HepG2 (cell line): ENCODE measurements around the gene KANK3. TPM values are rescaled to one million over a fixed set of nuclear protein-coding genes. Genes with fewer than 3 reads are reported as not detected.
A peak's percentile ranks its signal among the peaks of the same experiment; 100 is the strongest.

ENCODE experiments used
- ESRRA ChIP-seq: sonication (generic); formaldehyde crosslinking; IDR thresholded peaks from 2 replicates; pipeline ENCODE4 v1.5.1; 2020; ENCODE audit warnings: mild to moderate bottlenecking, low read depth, missing genetic modification reagents
- MTERF4 ChIP-seq: sonication (generic); formaldehyde crosslinking; IDR thresholded peaks from 2 replicates; pipeline ENCODE4 v1.8.0; 2023; ENCODE audit warnings: mild to moderate bottlenecking, missing genetic modification reagents
- MYC ChIP-seq: sonication (generic); formaldehyde crosslinking; IDR thresholded peaks from 2 replicates; pipeline ENCODE4 v1.9.0; 2021; ENCODE audit warnings: missing genetic modification reagents, borderline replicate concordance
- NFAT5 ChIP-seq: sonication (generic); formaldehyde crosslinking; IDR thresholded peaks from 2 replicates; pipeline ENCODE4 v1.4.0; 2020; ENCODE audit warnings: missing genetic modification reagents
- RELA ChIP-seq: sonication (generic); formaldehyde crosslinking; IDR thresholded peaks from 2 replicates; pipeline ENCODE4 v1.4.0; 2020; ENCODE audit warnings: missing genetic modification reagents
- TSC22D2 ChIP-seq: sonication (generic); formaldehyde crosslinking; IDR thresholded peaks from 2 replicates; pipeline ENCODE4 v1.5.1; 2020; ENCODE audit warnings: missing genetic modification reagents, mild to moderate bottlenecking, borderline replicate concordance
- ZNF143 ChIP-seq: sonication (generic); formaldehyde crosslinking; IDR thresholded peaks from 2 replicates; pipeline ENCODE4 v1.4.0; 2020; ENCODE audit warnings: missing genetic modification reagents
- ZNF256 ChIP-seq: sonication (generic); formaldehyde crosslinking; conservative IDR thresholded peaks from 2 replicates; pipeline ENCODE4 v1.4.0; 2020; ENCODE audit warnings: missing genetic modification reagents
- polyA plus RNA-seq, 8 experiments: library from polyadenylated mRNA; depleted of rRNA in 3 of 8; stranded (reverse) in 7 of 8; unstranded in 1 of 8; fragments of >200 nt; fragmentation: Illumina TruSeq in 4 of 8; extraction: Trizol in 4 of 8; gene quantifications; 2 replicates each; pipeline versions ENCODE4 v1.2.1 to v1.2.3, GENCODE V29; 2011 to 2016; ENCODE audit warnings: low read depth in 4 of 8, missing spikeins in 1 of 8, mixed read lengths in 1 of 8; ENCODE audit not compliant: insufficient read depth in 1 of 8
- total RNA-seq, 5 experiments: library from RNA; depleted of rRNA; stranded (reverse); fragments of >200 nt; fragmentation: Illumina TruSeq; extraction: Trizol; gene quantifications; 2 replicates each; pipeline ENCODE4 v1.2.3, GENCODE V29; 2016; ENCODE audit warnings: low read depth in 1 of 5
- TF ChIP-seq, protein P1 (sequence below): conservative IDR thresholded peaks from 2 replicates; pipeline ENCODE4 v1.6.1; 2018; ENCODE audit warnings: missing genetic modification reagents
- TF ChIP-seq, protein P2 (sequence below): sonication (generic); formaldehyde crosslinking; IDR thresholded peaks from 2 replicates; pipeline ENCODE4 v1.8.0; 2022; ENCODE audit warnings: mild to moderate bottlenecking, missing genetic modification reagents
- TF ChIP-seq, protein P3 (sequence below): sonication (generic); formaldehyde crosslinking; IDR thresholded peaks from 2 replicates; pipeline ENCODE4 v1.8.1; 2023; ENCODE audit warnings: mild to moderate bottlenecking, missing genetic modification reagents
- TF ChIP-seq, protein P4 (sequence below): sonication (generic); formaldehyde crosslinking; IDR thresholded peaks from 2 replicates; pipeline ENCODE4 v1.4.0; 2020; ENCODE audit warnings: mild to moderate bottlenecking, missing genetic modification reagents
- TF ChIP-seq, protein P5 (sequence below): sonication (generic); formaldehyde crosslinking; IDR thresholded peaks from 2 replicates; pipeline ENCODE4 v1.5.0; 2020; ENCODE audit warnings: missing genetic modification reagents

The KANK3 gene
- total and polyA plus RNA-seq, 2 of the 13 experiments (the other 11 are each of a cell fraction or from before 2014, with no cell fraction given) = 0.15 to 0.20 TPM

DNA sequence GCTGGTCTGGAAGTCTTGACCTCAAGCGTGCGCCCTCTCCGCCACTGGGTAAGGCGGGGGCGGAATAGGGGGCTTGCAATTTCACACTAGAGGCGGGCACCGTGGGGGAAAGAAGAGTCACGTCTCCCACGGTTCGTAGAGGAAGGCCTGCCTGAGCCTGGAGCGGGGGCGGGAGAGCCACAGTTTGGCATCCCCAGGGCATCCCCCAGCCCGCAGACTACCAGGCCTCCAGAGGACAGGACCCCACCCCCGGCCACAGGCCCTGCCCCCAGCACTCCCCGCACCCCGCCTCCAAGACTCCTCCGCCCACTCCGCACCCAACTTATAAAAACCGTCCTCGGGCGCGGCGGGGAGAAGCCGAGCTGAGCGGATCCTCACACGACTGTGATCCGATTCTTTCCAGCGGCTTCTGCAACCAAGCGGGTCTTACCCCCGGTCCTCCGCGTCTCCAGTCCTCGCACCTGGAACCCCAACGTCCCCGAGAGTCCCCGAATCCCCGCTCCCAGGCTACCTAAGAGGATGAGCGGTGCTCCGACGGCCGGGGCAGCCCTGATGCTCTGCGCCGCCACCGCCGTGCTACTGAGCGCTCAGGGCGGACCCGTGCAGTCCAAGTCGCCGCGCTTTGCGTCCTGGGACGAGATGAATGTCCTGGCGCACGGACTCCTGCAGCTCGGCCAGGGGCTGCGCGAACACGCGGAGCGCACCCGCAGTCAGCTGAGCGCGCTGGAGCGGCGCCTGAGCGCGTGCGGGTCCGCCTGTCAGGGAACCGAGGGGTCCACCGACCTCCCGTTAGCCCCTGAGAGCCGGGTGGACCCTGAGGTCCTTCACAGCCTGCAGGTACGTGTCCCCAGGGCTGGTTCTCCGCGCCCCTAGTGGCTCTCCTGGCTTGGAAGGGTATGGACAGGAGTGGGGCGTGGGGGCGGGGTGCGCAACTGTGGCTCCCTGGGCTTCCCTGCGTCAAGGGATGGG is 21.0 kb upstream of the KANK3 start, which contains the start of gene ANGPTL4 (continued):
- TF ChIP-seq, protein P1, sequence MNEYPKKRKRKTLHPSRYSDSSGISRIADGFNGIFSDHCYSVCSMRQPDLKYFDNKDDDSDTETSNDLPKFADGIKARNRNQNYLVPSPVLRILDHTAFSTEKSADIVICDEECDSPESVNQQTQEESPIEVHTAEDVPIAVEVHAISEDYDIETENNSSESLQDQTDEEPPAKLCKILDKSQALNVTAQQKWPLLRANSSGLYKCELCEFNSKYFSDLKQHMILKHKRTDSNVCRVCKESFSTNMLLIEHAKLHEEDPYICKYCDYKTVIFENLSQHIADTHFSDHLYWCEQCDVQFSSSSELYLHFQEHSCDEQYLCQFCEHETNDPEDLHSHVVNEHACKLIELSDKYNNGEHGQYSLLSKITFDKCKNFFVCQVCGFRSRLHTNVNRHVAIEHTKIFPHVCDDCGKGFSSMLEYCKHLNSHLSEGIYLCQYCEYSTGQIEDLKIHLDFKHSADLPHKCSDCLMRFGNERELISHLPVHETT (CRISPR knock-in tag) = no peak
- TF ChIP-seq ZNF143 (CRISPR knock-in tag) (no peak), RELA (CRISPR knock-in tag) (no peak), NFAT5 (CRISPR knock-in tag) (no peak), MYC (CRISPR knock-in tag) (peak; percentile 23; the same call in 1 of the 2 replicates), ZNF256 (CRISPR knock-in tag) (no peak), MTERF4 (CRISPR knock-in tag) (0 out of 2 replicates have a peak, but pooled peaks have one; percentile 40), ESRRA (CRISPR knock-in tag) (no peak), TSC22D2 (CRISPR knock-in tag) (peak; percentile 44; the same call in 1 of the 2 replicates)
- TF ChIP-seq, protein P2, sequence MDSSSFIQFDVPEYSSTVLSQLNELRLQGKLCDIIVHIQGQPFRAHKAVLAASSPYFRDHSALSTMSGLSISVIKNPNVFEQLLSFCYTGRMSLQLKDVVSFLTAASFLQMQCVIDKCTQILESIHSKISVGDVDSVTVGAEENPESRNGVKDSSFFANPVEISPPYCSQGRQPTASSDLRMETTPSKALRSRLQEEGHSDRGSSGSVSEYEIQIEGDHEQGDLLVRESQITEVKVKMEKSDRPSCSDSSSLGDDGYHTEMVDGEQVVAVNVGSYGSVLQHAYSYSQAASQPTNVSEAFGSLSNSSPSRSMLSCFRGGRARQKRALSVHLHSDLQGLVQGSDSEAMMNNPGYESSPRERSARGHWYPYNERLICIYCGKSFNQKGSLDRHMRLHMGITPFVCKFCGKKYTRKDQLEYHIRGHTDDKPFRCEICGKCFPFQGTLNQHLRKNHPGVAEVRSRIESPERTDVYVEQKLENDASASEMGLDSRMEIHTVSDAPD (CRISPR knock-in tag) = no peak
- TF ChIP-seq, protein P3, sequence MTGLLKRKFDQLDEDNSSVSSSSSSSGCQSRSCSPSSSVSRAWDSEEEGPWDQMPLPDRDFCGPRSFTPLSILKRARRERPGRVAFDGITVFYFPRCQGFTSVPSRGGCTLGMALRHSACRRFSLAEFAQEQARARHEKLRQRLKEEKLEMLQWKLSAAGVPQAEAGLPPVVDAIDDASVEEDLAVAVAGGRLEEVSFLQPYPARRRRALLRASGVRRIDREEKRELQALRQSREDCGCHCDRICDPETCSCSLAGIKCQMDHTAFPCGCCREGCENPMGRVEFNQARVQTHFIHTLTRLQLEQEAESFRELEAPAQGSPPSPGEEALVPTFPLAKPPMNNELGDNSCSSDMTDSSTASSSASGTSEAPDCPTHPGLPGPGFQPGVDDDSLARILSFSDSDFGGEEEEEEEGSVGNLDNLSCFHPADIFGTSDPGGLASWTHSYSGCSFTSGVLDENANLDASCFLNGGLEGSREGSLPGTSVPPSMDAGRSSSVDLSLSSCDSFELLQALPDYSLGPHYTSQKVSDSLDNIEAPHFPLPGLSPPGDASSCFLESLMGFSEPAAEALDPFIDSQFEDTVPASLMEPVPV (CRISPR knock-in tag) = no peak
- TF ChIP-seq, protein P4, sequence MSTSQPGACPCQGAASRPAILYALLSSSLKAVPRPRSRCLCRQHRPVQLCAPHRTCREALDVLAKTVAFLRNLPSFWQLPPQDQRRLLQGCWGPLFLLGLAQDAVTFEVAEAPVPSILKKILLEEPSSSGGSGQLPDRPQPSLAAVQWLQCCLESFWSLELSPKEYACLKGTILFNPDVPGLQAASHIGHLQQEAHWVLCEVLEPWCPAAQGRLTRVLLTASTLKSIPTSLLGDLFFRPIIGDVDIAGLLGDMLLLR (CRISPR knock-in tag) = no peak
- TF ChIP-seq, protein P5, sequence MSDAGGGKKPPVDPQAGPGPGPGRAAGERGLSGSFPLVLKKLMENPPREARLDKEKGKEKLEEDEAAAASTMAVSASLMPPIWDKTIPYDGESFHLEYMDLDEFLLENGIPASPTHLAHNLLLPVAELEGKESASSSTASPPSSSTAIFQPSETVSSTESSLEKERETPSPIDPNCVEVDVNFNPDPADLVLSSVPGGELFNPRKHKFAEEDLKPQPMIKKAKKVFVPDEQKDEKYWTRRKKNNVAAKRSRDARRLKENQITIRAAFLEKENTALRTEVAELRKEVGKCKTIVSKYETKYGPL (CRISPR knock-in tag) = no peak
